Neural progenitor cell (in vitro differentiated cells): ENCODE measurements around the gene DOCK9.

ENCODE experiments used
- CTCF ChIP-seq: fragments of 200-600 bp; sonication (generic); IDR thresholded peaks from 2 replicates; pipeline ENCODE4 v1.5.1; 2017; ENCODE audit warnings: antibody characterized with exemption, mild to moderate bottlenecking
- EZH2 ChIP-seq: fragments of 200-600 bp; sonication (generic); IDR thresholded peaks from 2 replicates; pipeline ENCODE4 v1.6.1; 2017; ENCODE audit warnings: antibody characterized with exemption, mild to moderate bottlenecking, moderate library complexity
- EZH2phosphoT487 ChIP-seq: fragments of 200-600 bp; sonication (generic); IDR thresholded peaks from 2 replicates; pipeline ENCODE4 v1.6.1; 2017; ENCODE audit warnings: antibody characterized with exemption

DNA sequence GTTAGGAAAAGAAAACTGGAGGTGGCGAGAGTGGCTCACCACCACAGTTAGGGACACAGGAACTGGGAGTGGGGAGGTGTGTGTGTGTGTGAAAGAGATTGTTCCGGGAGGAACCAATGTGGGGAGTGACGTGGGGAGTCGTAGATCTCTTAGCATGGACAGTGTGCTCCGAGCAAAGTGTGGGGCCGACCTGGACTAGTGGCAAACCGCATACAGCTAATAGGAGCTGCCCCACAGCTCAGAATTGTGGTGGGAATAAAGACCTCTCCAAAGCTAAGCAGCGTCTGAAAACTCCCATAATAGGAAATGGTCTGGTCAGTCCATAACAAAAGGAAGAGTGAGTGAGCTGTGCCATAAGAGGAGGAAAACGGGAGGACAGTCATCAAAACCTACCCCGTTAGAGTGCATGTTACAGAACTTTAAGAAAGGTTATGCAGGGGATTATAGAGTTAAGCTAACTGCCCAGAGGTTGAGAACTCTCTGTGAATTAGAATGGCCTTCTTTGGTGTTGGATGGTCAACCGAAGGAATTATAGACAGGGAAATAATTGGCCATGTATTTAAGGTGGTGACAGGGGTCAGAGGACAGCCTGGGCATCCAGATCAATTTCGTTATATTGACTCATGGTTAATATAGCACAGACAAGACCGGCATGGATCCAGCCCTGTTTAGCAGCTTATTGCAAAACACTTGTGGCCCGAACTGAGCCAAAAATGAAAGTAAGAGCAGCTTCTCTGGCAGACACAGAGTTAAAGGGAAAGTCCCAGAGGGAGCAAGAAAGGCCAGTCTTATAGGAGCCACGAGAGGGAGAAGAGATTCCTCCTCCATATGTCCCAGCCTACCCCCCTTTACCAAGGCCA, 216.5 kb downstream of the DOCK9 start:
- TF ChIP-seq CTCF (no peak), EZH2 (no peak), EZH2phosphoT487 (no peak)
